ENCODE data around the gene SLC39A10. TPM values are rescaled to one million over a fixed set of nuclear protein-coding genes. Genes with fewer than 3 reads are reported as not detected.

SLC39A10 gene
- total RNA-seq, 4 donors from 2014 or later: 4.9 to 34.4 (median 12.4) TPM

DNA sequence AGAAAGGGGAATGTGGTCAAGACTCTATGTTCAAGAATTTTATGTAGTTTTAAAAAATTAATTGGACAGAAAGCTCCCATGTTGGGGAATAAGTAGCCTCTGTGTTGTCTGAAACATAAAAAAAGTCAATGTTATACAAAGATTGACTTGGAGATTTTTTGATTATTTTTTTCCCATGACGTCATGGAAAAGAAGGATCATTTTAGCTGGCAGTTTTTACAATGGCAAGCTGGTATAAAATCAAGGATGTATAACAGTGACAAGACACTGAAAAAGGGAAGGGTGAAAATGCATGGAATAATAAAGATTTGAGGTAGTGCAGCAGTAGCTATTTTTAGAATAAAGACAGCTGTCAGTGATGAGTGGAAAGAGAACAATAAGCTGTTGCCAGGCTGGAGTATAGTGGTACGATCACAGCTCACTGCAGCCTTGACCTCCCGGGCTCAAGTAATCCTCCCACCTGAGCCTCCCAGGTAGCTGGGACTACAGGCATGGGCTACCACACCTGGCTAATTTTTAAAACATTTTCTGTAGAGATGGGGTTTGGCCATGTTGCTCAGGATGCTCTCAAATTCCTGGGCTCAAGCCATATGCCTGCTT, 9.2 kb downstream of the SLC39A10 start:
- TF ChIP-seq POLR2A (IDR thresholded peaks at IDR 0.05): no peak
- TF ChIP-seq EP300 (IDR thresholded peaks at IDR 0.05; ENCODE audit: low read depth): no peak
- TF ChIP-seq, protein P1, sequence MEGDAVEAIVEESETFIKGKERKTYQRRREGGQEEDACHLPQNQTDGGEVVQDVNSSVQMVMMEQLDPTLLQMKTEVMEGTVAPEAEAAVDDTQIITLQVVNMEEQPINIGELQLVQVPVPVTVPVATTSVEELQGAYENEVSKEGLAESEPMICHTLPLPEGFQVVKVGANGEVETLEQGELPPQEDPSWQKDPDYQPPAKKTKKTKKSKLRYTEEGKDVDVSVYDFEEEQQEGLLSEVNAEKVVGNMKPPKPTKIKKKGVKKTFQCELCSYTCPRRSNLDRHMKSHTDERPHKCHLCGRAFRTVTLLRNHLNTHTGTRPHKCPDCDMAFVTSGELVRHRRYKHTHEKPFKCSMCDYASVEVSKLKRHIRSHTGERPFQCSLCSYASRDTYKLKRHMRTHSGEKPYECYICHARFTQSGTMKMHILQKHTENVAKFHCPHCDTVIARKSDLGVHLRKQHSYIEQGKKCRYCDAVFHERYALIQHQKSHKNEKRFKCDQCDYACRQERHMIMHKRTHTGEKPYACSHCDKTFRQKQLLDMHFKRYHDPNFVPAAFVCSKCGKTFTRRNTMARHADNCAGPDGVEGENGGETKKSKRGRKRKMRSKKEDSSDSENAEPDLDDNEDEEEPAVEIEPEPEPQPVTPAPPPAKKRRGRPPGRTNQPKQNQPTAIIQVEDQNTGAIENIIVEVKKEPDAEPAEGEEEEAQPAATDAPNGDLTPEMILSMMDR (IDR thresholded peaks at IDR 0.05): no peak
- TF ChIP-seq POLR2AphosphoS5 (IDR thresholded peaks at IDR 0.05): no peak
- peaks cover 7 to 40% (median 9%) of the 10 kb centered on the region in 4 donors for H3K4me1 ChIP-seq
- intact Hi-C loops (cut with DNase I; ENCODE audit: low total_unique reads) (no loop called here), in situ Hi-C loops (cut with MboI; ENCODE audit: low pct_ligation_motif_present in 1 of 4, low pct_unique_long_range_greater_than_20kb in 1 of 4, low sequenced_read_pairs in 3 of 4) (loop anchor here (10.0 to 25.0 kb wide), 2 partner anchors 171 to 396 kb away; partner anchors contain the start of gene DNAH7 (in 4 of the 4))
- 78 to 87% methylated on average over 1 to 3 of the region's 3 CpGs for WGBS, 2 donors (ENCODE audit: low coverage in 1 of 2)
- no peak for DNase-seq
- no peaks in the 10 kb centered on the region for H3K27me3 ChIP-seq
- no peak overlapping the region for H3K27ac ChIP-seq
- H3K36me3 ChIP-seq: no peaks in the 10 kb centered on the region
- no peaks in the 10 kb centered on the region for H3K9me3 ChIP-seq
- H3K4me3 ChIP-seq: no peak overlapping the region

GRCh38 chr2:195667974-195668373, 10.9 kb downstream of the SLC39A10 start:
- Histone ChIP-seq H3K27ac (no peak overlapping the region), H3K27me3 (no peaks in the 10 kb centered on the region), H3K36me3 (no peaks in the 10 kb centered on the region), H3K4me1 (peaks cover 1 to 23% (median 6%) of the 10 kb centered on the region in 4 donors), H3K4me3 (no peak overlapping the region), H3K9me3 (no peaks in the 10 kb centered on the region)
- TF ChIP-seq EP300 (IDR thresholded peaks at IDR 0.05; ENCODE audit: low read depth) (no peak), POLR2A (IDR thresholded peaks at IDR 0.05) (no peak), POLR2AphosphoS5 (IDR thresholded peaks at IDR 0.05) (no peak)
- TF ChIP-seq, protein P1 (IDR thresholded peaks at IDR 0.05): no peak
- no peak for DNase-seq
- intact Hi-C loops (cut with DNase I; ENCODE audit: low total_unique reads) (no loop called here), in situ Hi-C loops (cut with MboI; ENCODE audit: low pct_ligation_motif_present in 1 of 4, low pct_unique_long_range_greater_than_20kb in 1 of 4, low sequenced_read_pairs in 3 of 4) (loop anchor here (10.0 to 25.0 kb wide), 2 partner anchors 173 to 394 kb away; partner anchors contain the start of gene DNAH7 (in 4 of the 4))

DNA sequence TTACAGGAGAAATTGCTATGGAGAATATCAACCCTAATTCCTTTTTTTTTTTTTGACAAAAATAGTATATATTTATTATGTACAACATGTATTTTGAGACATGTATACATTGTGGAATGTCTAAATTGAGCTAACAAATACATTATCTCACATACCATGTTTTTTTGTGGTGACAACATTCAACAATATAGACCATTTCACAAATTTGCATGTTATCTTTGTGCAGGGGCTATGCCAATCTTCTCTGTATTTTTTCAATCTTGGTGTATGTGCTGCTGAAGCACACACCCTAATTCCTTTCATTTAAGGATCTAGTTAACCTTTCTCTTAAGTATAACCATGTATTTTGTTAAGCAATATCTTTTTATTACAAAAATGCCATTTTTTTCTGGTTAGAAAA, 13.2 kb downstream of the SLC39A10 start:
- Histone ChIP-seq H3K4me3 (no peak overlapping the region), H3K27ac (no peak overlapping the region), H3K4me1 (peaks cover 0 to 14% (median 4%) of the 10 kb centered on the region in 4 donors), H3K9me3 (no peaks in the 10 kb centered on the region), H3K36me3 (no peaks in the 10 kb centered on the region), H3K27me3 (no peaks in the 10 kb centered on the region)
- TF ChIP-seq, protein P1 (IDR thresholded peaks at IDR 0.05): no peak
- TF ChIP-seq POLR2AphosphoS5 (IDR thresholded peaks at IDR 0.05): no peak
- TF ChIP-seq POLR2A (IDR thresholded peaks at IDR 0.05): no peak
- DNase-seq: no peak
- in situ Hi-C loops (cut with MboI; ENCODE audit: low pct_ligation_motif_present in 1 of 4, low pct_unique_long_range_greater_than_20kb in 1 of 4, low sequenced_read_pairs in 3 of 4) (loop anchor here (25.0 kb wide), 1 partner anchor 392 kb away; the partner anchor contains the start of gene DNAH7 (in 4 of the 4)), intact Hi-C loops (cut with DNase I; ENCODE audit: low total_unique reads) (no loop called here)

- in situ Hi-C loops (cut with MboI; ENCODE audit: low pct_ligation_motif_present in 1 of 4, low pct_unique_long_range_greater_than_20kb in 1 of 4, low sequenced_read_pairs in 3 of 4): loop anchor here (25.0 kb wide), 1 partner anchor 391 kb away; the partner anchor contains the start of gene DNAH7 (in 4 of the 4)
- Histone ChIP-seq H3K4me1 (peaks cover 0 to 14% (median 4%) of the 10 kb centered on the region in 4 donors), H3K36me3 (no peaks in the 10 kb centered on the region), H3K9me3 (no peaks in the 10 kb centered on the region), H3K27ac (no peak overlapping the region), H3K27me3 (no peaks in the 10 kb centered on the region), H3K4me3 (no peak overlapping the region)
- no peak for DNase-seq
- intact Hi-C loops (cut with DNase I; ENCODE audit: low total_unique reads): no loop called here
- WGBS, 2 donors (ENCODE audit: low coverage in 1 of 2): 65 to 100% methylated on average over 1 to 4 of the region's 4 CpGs
- no peak for TF ChIP-seq POLR2A (IDR thresholded peaks at IDR 0.05)
- no peak for TF ChIP-seq EP300 (IDR thresholded peaks at IDR 0.05; ENCODE audit: low read depth)
- TF ChIP-seq POLR2AphosphoS5 (IDR thresholded peaks at IDR 0.05): no peak
- TF ChIP-seq, protein P1 (IDR thresholded peaks at IDR 0.05): no peak
Measured at GRCh38 chr2:195671563-195671962, 14.5 kb downstream of the SLC39A10 start.
